ENCODE measurements around the gene CEMIP2. TPM values are rescaled to one million over a fixed set of nuclear protein-coding genes. Genes with fewer than 3 reads are reported as not detected.

CEMIP2 gene
- total and polyA plus RNA-seq, 2 donors (not counting 3 experiments of a cell fraction or from before 2014, with no cell fraction given), result 41.6 to 44.3 TPM

GRCh38 chr9:71780953-71781352 lies 12.6 kb upstream of the CEMIP2 start:
- Histone ChIP-seq H3K27ac (ENCODE audit: insufficient read depth, low read depth, low read length) (no peak overlapping the region), H3K27me3 (ENCODE audit: control insufficient read depth in 2 of 2, insufficient read depth in 2 of 2, low read length in 2 of 2) (no peaks in the 10 kb centered on the region), H3K4me2 (ENCODE audit: insufficient read depth, low read length) (no peak overlapping the region), H3K9me1 (replicated peaks; ENCODE audit: control insufficient read depth, extremely low read depth, insufficient read depth, low read length) (no peaks in the 10 kb centered on the region), H2AFZ (ENCODE audit: low read depth, low read length) (no peak overlapping the region), H3K79me2 (ENCODE audit: control insufficient read depth, insufficient read depth, low read length) (no peaks in the 10 kb centered on the region), H3K9ac (replicated peaks; ENCODE audit: extremely low read depth, insufficient read depth, low read length) (no peak overlapping the region), H3K4me3 (replicated peaks in 1 of 3; ENCODE audit: insufficient read depth in 1 of 3, low read depth in 1 of 3, low read length in 3 of 3) (no peak overlapping the region), H3K4me1 (ENCODE audit: control insufficient read depth, extremely low read depth, insufficient read depth, low read length) (no peaks in the 10 kb centered on the region), H3K9me3 (replicated peaks; ENCODE audit: control insufficient read depth, insufficient read depth, low read length) (no peaks in the 10 kb centered on the region), H3K36me3 (ENCODE audit: control insufficient read depth in 2 of 2, extremely low read depth in 1 of 2, insufficient read depth in 2 of 2, low read length in 2 of 2) (no peaks in the 10 kb centered on the region), H4K20me1 (replicated peaks; ENCODE audit: control insufficient read depth, extremely low read depth, insufficient read depth, low read length) (no peaks in the 10 kb centered on the region)
- BruUV-seq (replicated peaks), result no TSS peak
- ChIA-PET CTCF (interaction anchor here (0.8 to 1.0 kb wide), 2 partner anchors 150 to 243 kb away, joined by 3 read pairs; no protein-coding TSS in a partner anchor), POLR2A (no interaction called here)
- dilution Hi-C loops (cut with MboI; ENCODE audit: extremely low pct_ligation_motif_present, low sequenced_read_pairs), result no loop called here
- intact Hi-C loops (cut with micrococcal nuclease), result no loop called here
- TF ChIP-seq POLR2AphosphoS5 (IDR thresholded peaks at IDR 0.05; ENCODE audit: insufficient read depth, low read depth, low read length) (no peak), POLR2A (IDR thresholded peaks at IDR 0.05; ENCODE audit: low read depth, low read length) (no peak), MYC (IDR thresholded peaks at IDR 0.05; ENCODE audit: low read depth, low read length) (no peak), CTCF (IDR thresholded peaks at IDR 0.05; ENCODE audit: extremely low read depth in 1 of 2, insufficient read depth in 1 of 2, low read depth in 1 of 2, low read length in 2 of 2) (no peak), JUN (IDR thresholded peaks at IDR 0.05; ENCODE audit: borderline replicate concordance, insufficient read depth, insufficient read length, low read depth) (no peak), EZH2 (IDR thresholded peaks at IDR 0.05; ENCODE audit: borderline replicate concordance, low read depth, low read length, severe bottlenecking) (no peak), MAX (IDR thresholded peaks at IDR 0.05; ENCODE audit: insufficient read depth, insufficient read length) (no peak), GATA2 (IDR thresholded peaks at IDR 0.05; ENCODE audit: insufficient read depth, insufficient read length, low read depth, low read length) (no peak), FOS (IDR thresholded peaks at IDR 0.05; ENCODE audit: borderline replicate concordance, insufficient read depth, low read length) (no peak)
- DNase-seq (ENCODE audit: low read depth, low spot score) (no peak), FAIRE-seq (no peak)
